RWPE2 (cell line): ENCODE data around the gene RIPOR2.
A peak's percentile ranks its signal among the peaks of the same experiment; 100 is the strongest.

Source experiments
- ATAC-seq: fragments of 200-7000 bp; cut with Tn5 transposase; 3 replicates; pipeline ENCODE4 v1.9.1; 2021; ENCODE audit warnings: low read depth
- DNase-seq: peaks from one replicate; pipeline ENCODE4 v3.0.0-alpha.2; 2020; ENCODE audit warnings: low spot score
- H3K27ac ChIP-seq: fragments of 450-650 bp; 2 replicates; pipeline ENCODE4 v1.5.1; 2017; ENCODE audit warnings: mild to moderate bottlenecking; ENCODE audit not compliant: poor library complexity, severe bottlenecking
- H3K27me3 ChIP-seq: fragments of 250-450 bp; sonication (Bioruptor Pico); 2 replicates; pipeline ENCODE4 v1.5.1; 2021; ENCODE audit warnings: mild to moderate bottlenecking, moderate library complexity; ENCODE audit not compliant: insufficient read depth, poor library complexity, severe bottlenecking
- H3K36me3 ChIP-seq: fragments of 250-450 bp; sonication (Bioruptor Pico); 2 replicates; pipeline ENCODE4 v1.5.1; 2020; ENCODE audit warnings: low read depth, mild to moderate bottlenecking, moderate library complexity
- H3K4me1 ChIP-seq: fragments of 250-450 bp; sonication (Bioruptor Pico); 2 replicates; pipeline ENCODE4 v1.5.1; 2021; ENCODE audit warnings: mild to moderate bottlenecking, moderate library complexity; ENCODE audit not compliant: insufficient read depth, poor library complexity, severe bottlenecking
- H3K4me3 ChIP-seq: fragments of 250-450 bp; sonication (Bioruptor Pico); 2 replicates; pipeline ENCODE4 v1.5.1; 2021; ENCODE audit warnings: mild to moderate bottlenecking, moderate library complexity; ENCODE audit not compliant: severe bottlenecking
- H3K9me3 ChIP-seq: fragments of 250-450 bp; sonication (Bioruptor Pico); 2 replicates; pipeline ENCODE4 v1.5.1; 2021; ENCODE audit warnings: mild to moderate bottlenecking, moderate library complexity; ENCODE audit not compliant: severe bottlenecking
- CTCF ChIP-seq: fragments of 450-650 bp; IDR thresholded peaks from one replicate; pipeline ENCODE4 v1.5.1; 2017; ENCODE audit warnings: mild to moderate bottlenecking, moderate library complexity; ENCODE audit not compliant: poor library complexity, severe bottlenecking

The RIPOR2 gene

GRCh38 chr6:24809728-24810127 lies 126.0 kb downstream of the RIPOR2 start:
- DNase-seq: no peak
- Histone ChIP-seq H3K4me1 (no peaks in the 10 kb centered on the region), H3K4me3 (no peak overlapping the region), H3K27ac (no peak overlapping the region), H3K9me3 (no peaks in the 10 kb centered on the region), H3K27me3 (no peaks in the 10 kb centered on the region), H3K36me3 (no peaks in the 10 kb centered on the region)
- TF ChIP-seq CTCF: no peak
- no peak for ATAC-seq

- no peak overlapping the region for H3K27ac ChIP-seq
- no peak overlapping the region for H3K4me3 ChIP-seq
- no peaks in the 10 kb centered on the region for H3K36me3 ChIP-seq
- DNase-seq (no peak), ATAC-seq (no peak)
- H3K4me1 ChIP-seq: no peaks in the 10 kb centered on the region
- no peak for TF ChIP-seq CTCF
- H3K9me3 ChIP-seq: no peaks in the 10 kb centered on the region
- no peaks in the 10 kb centered on the region for H3K27me3 ChIP-seq
These were observed 128.2 kb downstream of the RIPOR2 start for GRCh38 chr6:24807584-24807983.

- Histone ChIP-seq H3K9me3 (no peaks in the 10 kb centered on the region), H3K4me1 (no peaks in the 10 kb centered on the region), H3K27ac (no peak overlapping the region), H3K4me3 (no peak overlapping the region), H3K36me3 (no peaks in the 10 kb centered on the region), H3K27me3 (no peaks in the 10 kb centered on the region)
- ATAC-seq: no peak
- DNase-seq: no peak
- TF ChIP-seq CTCF: no peak
These were observed 133.3 kb downstream of the RIPOR2 start for GRCh38 chr6:24802271-24803059.

GRCh38 chr6:24799541-24799915 lies 136.2 kb downstream of the RIPOR2 start:
- no peak for TF ChIP-seq CTCF
- H3K27me3 ChIP-seq: no peaks in the 10 kb centered on the region
- no peak for DNase-seq
- H3K9me3 ChIP-seq: no peaks in the 10 kb centered on the region
- no peak overlapping the region for H3K27ac ChIP-seq
- no peak overlapping the region for H3K4me3 ChIP-seq
- ATAC-seq: peak; percentile 58; the same call in 2 of the 3 replicates
- H3K4me1 ChIP-seq: no peaks in the 10 kb centered on the region
- H3K36me3 ChIP-seq: no peaks in the 10 kb centered on the region
